K562 (cell line): ENCODE data around the gene PTTG1IP. TPM values are rescaled to one million over a fixed set of nuclear protein-coding genes. Genes with fewer than 3 reads are reported as not detected.
A peak's percentile ranks its signal among the peaks of the same experiment; 100 is the strongest.

Source experiments
- ADNP ChIP-seq: fragments of 200-800 bp; sonication (Bioruptor generic); IDR thresholded peaks from 2 replicates; pipeline ENCODE4 v1.6.1; 2016; ENCODE audit warnings: missing genetic modification characterization, missing compliant biosample characterization
- CC2D1A ChIP-seq: fragments of 450-650 bp; IDR thresholded peaks from 2 replicates; pipeline ENCODE4 v1.6.1; 2017; ENCODE audit warnings: mild to moderate bottlenecking
- ETV6 ChIP-seq, 3 experiments: fragments of 150-350 bp in 1 of 3; sonication (generic) in 1 of 3; formaldehyde crosslinking in 1 of 3; IDR thresholded peaks; 2 replicates each; pipeline versions ENCODE4 v1.6.1 to v1.8.0; 2014 to 2022; ENCODE audit warnings: borderline replicate concordance in 2 of 3, low read depth in 2 of 3, antibody characterized with exemption in 1 of 3, low read length in 1 of 3, mild to moderate bottlenecking in 1 of 3, missing genetic modification reagents in 1 of 3
- JUND ChIP-seq, 2 experiments: IDR thresholded peaks; 2 replicates in 1 of 2; 3 replicates in 1 of 2; pipeline ENCODE4 v1.6.1; 2011; ENCODE audit warnings: borderline replicate concordance in 2 of 2, low read depth in 2 of 2, low read length in 2 of 2, improper control_type of control experiment in 1 of 2, missing biosample characterization in 1 of 2, missing genetic modification characterization in 1 of 2, missing genetic modification reagents in 1 of 2
- KAT2B ChIP-seq: IDR thresholded peaks from one replicate; pipeline ENCODE4 v1.6.1; 2012; ENCODE audit warnings: low read depth, mild to moderate bottlenecking, control low read depth, inconsistent platforms, low read length, moderate library complexity
- KAT7 ChIP-seq: sonication (generic); formaldehyde crosslinking; IDR thresholded peaks from 2 replicates; pipeline ENCODE4 v1.8.0; 2022; ENCODE audit warnings: missing genetic modification reagents, mild to moderate bottlenecking, borderline replicate concordance
- KDM2B ChIP-seq: fragments of 250-450 bp; sonication (Bioruptor Pico); IDR thresholded peaks from 2 replicates; pipeline ENCODE4 v1.8.0; 2021; ENCODE audit warnings: mild to moderate bottlenecking, moderate library complexity
- MBD2 ChIP-seq: sonication (generic); IDR thresholded peaks from 2 replicates; pipeline ENCODE4 v1.6.1; 2016; ENCODE audit warnings: low read depth, borderline replicate concordance
- MTA2 ChIP-seq: fragments of 450-650 bp; IDR thresholded peaks from 2 replicates; pipeline ENCODE4 v1.6.1; 2016; ENCODE audit warnings: low read depth
- RBFOX2 ChIP-seq: fragments of 200-400 bp; formaldehyde crosslinking; IDR thresholded peaks from 2 replicates; pipeline ENCODE4 v1.6.1; 2017; ENCODE audit warnings: low read depth, mild to moderate bottlenecking, low read length, moderate library complexity
- RFX7 ChIP-seq: fragments of 250-450 bp; sonication (Bioruptor Pico); IDR thresholded peaks from 2 replicates; pipeline ENCODE4 v1.5.1; 2021; ENCODE audit warnings: mild to moderate bottlenecking
- SAFB ChIP-seq: fragments of 200-400 bp; formaldehyde crosslinking; IDR thresholded peaks from 2 replicates; pipeline ENCODE4 v1.6.1; 2017; ENCODE audit warnings: low read depth, low read length, borderline replicate concordance
- TCF3 ChIP-seq: sonication (generic); formaldehyde crosslinking; IDR thresholded peaks from 2 replicates; pipeline ENCODE4 v1.4.0; 2020; ENCODE audit warnings: mild to moderate bottlenecking, missing genetic modification reagents
- ZC3H4 ChIP-seq: sonication (generic); formaldehyde crosslinking; IDR thresholded peaks from 2 replicates; pipeline ENCODE4 v1.9.0; 2021; ENCODE audit warnings: missing genetic modification reagents, borderline replicate concordance
- ZFP30 ChIP-seq: fragments of 250-450 bp; sonication (Bioruptor Pico); IDR thresholded peaks from 2 replicates; pipeline ENCODE4 v1.8.0; 2022; ENCODE audit warnings: moderate library complexity, mild to moderate bottlenecking, inconsistent platforms, borderline replicate concordance
- ZNF212 ChIP-seq: fragments of 450-650 bp; formaldehyde crosslinking; IDR thresholded peaks from 2 replicates; pipeline ENCODE4 v1.4.0; 2020; ENCODE audit warnings: mild to moderate bottlenecking
- ZNF23 ChIP-seq: fragments of 250-450 bp; sonication (Bioruptor Pico); IDR thresholded peaks from 2 replicates; pipeline ENCODE4 v1.4.0; 2020; ENCODE audit warnings: mild to moderate bottlenecking
- ZNF24 ChIP-seq: fragments of 450-650 bp; IDR thresholded peaks from 2 replicates; pipeline ENCODE4 v1.6.1; 2016
- ZNF551 ChIP-seq: fragments of 250-450 bp; sonication (Bioruptor Pico); IDR thresholded peaks from 2 replicates; pipeline ENCODE4 v1.5.0; 2021; ENCODE audit warnings: mild to moderate bottlenecking, moderate library complexity
- ZNF583 ChIP-seq: fragments of 250-450 bp; sonication (Bioruptor Pico); IDR thresholded peaks from 2 replicates; pipeline ENCODE4 v1.4.0; 2020
- polyA plus RNA-seq, 8 experiments: library from polyadenylated mRNA; depleted of rRNA in 4 of 8; stranded (reverse) in 5 of 8; unstranded in 3 of 8; fragments of >200 nt; fragmentation: Nextera tagmentation in 2 of 8; fragmentation: Illumina TruSeq in 1 of 8; extraction: Ambion mirVana in 2 of 8; extraction: Trizol in 1 of 8; gene quantifications; 2 replicates each; pipeline versions ENCODE4 v1.2.1 to v1.2.3, GENCODE V29; 2011 to 2014; ENCODE audit warnings: inconsistent platforms in 1 of 8, missing spikeins in 1 of 8
- total RNA-seq, 7 experiments: library from RNA; depleted of rRNA in 6 of 7; stranded (reverse); fragments of >200 nt in 6 of 7; fragmentation: Illumina TruSeq in 2 of 7; extraction: Trizol in 2 of 7; gene quantifications; 2 replicates each; pipeline versions ENCODE4 v1.2.1 to v1.2.3, GENCODE V29; 2011 to 2021; ENCODE audit warnings: low replicate concordance in 1 of 7
- TF ChIP-seq, protein P1 (sequence below): fragments of 450-650 bp; formaldehyde crosslinking; IDR thresholded peaks from 2 replicates; pipeline ENCODE4 v1.4.0; 2022; ENCODE audit warnings: mild to moderate bottlenecking, moderate library complexity
- TF ChIP-seq, protein P2 (sequence below): fragments of 450-650 bp; IDR thresholded peaks from 2 replicates; pipeline ENCODE4 v1.6.1; 2016; ENCODE audit warnings: antibody characterized with exemption
- TF ChIP-seq, protein P3 (sequence below): sonication (generic); formaldehyde crosslinking; IDR thresholded peaks from 2 replicates; pipeline ENCODE4 v1.9.0; 2022; ENCODE audit warnings: mild to moderate bottlenecking, missing genetic modification reagents
- TF ChIP-seq, protein P4 (sequence below), 2 experiments: fragments of 250-450 bp in 1 of 2; fragments of 450-650 bp in 1 of 2; sonication (Bioruptor Pico) in 1 of 2; IDR thresholded peaks; 2 replicates each; pipeline versions ENCODE4 v1.6.1 to v1.8.0; 2016 to 2021; ENCODE audit warnings: mild to moderate bottlenecking in 2 of 2, moderate library complexity in 2 of 2, missing compliant biosample characterization in 1 of 2, missing genetic modification characterization in 1 of 2
- TF ChIP-seq, protein P5 (sequence below): fragments of 450-650 bp; IDR thresholded peaks from 2 replicates; pipeline ENCODE4 v1.6.1; 2016; ENCODE audit warnings: borderline replicate concordance

Gene PTTG1IP
- total and polyA plus RNA-seq, 9 of the 15 experiments (the other 6 are each of a cell fraction or from before 2014, with no cell fraction given), result 5.0 to 99.3 (median 82.4) TPM

DNA sequence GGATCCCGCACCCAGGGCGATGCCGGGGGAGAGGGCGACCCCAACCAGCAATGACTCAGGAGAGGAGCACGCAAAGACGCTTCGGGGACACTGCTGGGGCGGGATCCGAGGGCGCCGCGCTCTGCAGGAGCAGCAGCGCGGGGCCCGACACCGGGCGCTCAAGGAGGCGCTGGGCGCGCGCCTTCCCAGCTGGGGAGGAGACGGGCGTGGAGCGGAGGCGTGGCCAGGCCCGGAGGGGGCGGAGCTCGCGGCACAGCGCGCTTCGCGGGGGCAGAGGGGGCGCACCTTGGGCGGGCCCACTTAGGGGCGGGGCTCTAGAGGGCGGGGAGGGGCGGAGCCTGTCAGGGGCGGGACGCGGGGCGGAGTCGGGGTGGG, 56.0 kb downstream of the PTTG1IP start (continued):
- TF ChIP-seq, protein P1, sequence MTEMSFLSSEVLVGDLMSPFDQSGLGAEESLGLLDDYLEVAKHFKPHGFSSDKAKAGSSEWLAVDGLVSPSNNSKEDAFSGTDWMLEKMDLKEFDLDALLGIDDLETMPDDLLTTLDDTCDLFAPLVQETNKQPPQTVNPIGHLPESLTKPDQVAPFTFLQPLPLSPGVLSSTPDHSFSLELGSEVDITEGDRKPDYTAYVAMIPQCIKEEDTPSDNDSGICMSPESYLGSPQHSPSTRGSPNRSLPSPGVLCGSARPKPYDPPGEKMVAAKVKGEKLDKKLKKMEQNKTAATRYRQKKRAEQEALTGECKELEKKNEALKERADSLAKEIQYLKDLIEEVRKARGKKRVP, result no peak
- TF ChIP-seq, protein P2, sequence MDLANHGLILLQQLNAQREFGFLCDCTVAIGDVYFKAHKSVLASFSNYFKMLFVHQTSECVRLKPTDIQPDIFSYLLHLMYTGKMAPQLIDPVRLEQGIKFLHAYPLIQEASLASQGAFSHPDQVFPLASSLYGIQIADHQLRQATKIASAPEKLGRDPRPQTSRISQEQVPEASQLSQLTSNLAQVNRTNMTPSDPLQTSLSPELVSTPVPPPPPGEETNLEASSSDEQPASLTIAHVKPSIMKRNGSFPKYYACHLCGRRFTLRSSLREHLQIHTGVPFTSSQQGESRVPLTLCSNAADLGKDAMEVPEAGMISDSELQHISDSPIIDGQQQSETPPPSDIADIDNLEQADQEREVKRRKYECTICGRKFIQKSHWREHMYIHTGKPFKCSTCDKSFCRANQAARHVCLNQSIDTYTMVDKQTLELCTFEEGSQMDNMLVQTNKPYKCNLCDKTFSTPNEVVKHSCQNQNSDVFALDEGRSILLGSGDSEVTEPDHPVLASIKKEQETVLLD, result no peak
- TF ChIP-seq ZC3H4 (CRISPR knock-in tag) (no peak), ZNF551 (no peak), SAFB (no peak), ZFP30 (no peak), ADNP (tag) (no peak), ZNF23 (CRISPR knock-in tag) (no peak), KDM2B (CRISPR knock-in tag) (0 out of 2 replicates have a peak, but pooled peaks have one; percentile 62), TCF3 (no peak), MBD2 (no peak), RFX7 (CRISPR knock-in tag) (no peak), JUND (IDR thresholded peaks at IDR 0.05; ENCODE audit: borderline replicate concordance, low read depth, low read length) (no peak), JUND (tag; IDR thresholded peaks at IDR 0.05; ENCODE audit: borderline replicate concordance, low read depth, low read length) (no peak), MTA2 (no peak), CC2D1A (no peak), ZNF583 (CRISPR knock-in tag) (no peak), KAT2B (no peak), KAT7 (0 out of 2 replicates have a peak, but pooled peaks have one; percentile 92), ZNF212 (CRISPR knock-in tag) (no peak), ETV6 (IDR thresholded peaks at IDR 0.05; ENCODE audit: borderline replicate concordance in 1 of 2, low read depth in 2 of 2, low read length in 1 of 2) (0 out of 4 replicates have a peak, but pooled peaks of 1 of the 2 experiments have one; percentile 5), ETV6 (CRISPR knock-in tag; IDR thresholded peaks at IDR 0.05; ENCODE audit: borderline replicate concordance) (no peak), ZNF24 (no peak), RBFOX2 (peak; percentile 36)
- TF ChIP-seq, protein P3, sequence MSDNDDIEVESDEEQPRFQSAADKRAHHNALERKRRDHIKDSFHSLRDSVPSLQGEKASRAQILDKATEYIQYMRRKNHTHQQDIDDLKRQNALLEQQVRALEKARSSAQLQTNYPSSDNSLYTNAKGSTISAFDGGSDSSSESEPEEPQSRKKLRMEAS (CRISPR knock-in tag), result peak; percentile 67
- TF ChIP-seq, protein P4, sequence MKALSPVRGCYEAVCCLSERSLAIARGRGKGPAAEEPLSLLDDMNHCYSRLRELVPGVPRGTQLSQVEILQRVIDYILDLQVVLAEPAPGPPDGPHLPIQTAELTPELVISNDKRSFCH (CRISPR knock-in tag; IDR thresholded peaks at IDR 0.05), result no peak
- TF ChIP-seq, protein P4 (tag; IDR thresholded peaks at IDR 0.05), result no peak
- TF ChIP-seq, protein P5, sequence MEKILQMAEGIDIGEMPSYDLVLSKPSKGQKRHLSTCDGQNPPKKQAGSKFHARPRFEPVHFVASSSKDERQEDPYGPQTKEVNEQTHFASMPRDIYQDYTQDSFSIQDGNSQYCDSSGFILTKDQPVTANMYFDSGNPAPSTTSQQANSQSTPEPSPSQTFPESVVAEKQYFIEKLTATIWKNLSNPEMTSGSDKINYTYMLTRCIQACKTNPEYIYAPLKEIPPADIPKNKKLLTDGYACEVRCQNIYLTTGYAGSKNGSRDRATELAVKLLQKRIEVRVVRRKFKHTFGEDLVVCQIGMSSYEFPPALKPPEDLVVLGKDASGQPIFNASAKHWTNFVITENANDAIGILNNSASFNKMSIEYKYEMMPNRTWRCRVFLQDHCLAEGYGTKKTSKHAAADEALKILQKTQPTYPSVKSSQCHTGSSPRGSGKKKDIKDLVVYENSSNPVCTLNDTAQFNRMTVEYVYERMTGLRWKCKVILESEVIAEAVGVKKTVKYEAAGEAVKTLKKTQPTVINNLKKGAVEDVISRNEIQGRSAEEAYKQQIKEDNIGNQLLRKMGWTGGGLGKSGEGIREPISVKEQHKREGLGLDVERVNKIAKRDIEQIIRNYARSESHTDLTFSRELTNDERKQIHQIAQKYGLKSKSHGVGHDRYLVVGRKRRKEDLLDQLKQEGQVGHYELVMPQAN, result peak; percentile 42; the same call in 1 of the 2 replicates
